ENCODE results near the gene SLC12A4. TPM values are rescaled to one million over a fixed set of nuclear protein-coding genes. Genes with fewer than 3 reads are reported as not detected.

The SLC12A4 gene
- total and polyA plus RNA-seq, 2 of the 13 experiments (the other 11 are each of a cell fraction or from before 2014, with no cell fraction given): 65.1 to 84.3 TPM

GRCh38 chr16:67968400-67969253, at the start of gene SLC12A4 (continued):
- TF ChIP-seq ATF7-NPFF (CRISPR knock-in tag; IDR thresholded peaks at IDR 0.05; ENCODE audit: low read depth) (peak; percentile 78), ZFYVE20 (CRISPR knock-in tag; IDR thresholded peaks at IDR 0.05; ENCODE audit: borderline replicate concordance, low read depth) (no peak), SP4 (CRISPR knock-in tag; IDR thresholded peaks at IDR 0.05) (peak; percentile 99), ZNF672 (CRISPR knock-in tag; IDR thresholded peaks at IDR 0.05) (no peak), RARA (CRISPR knock-in tag; IDR thresholded peaks at IDR 0.05) (peak; percentile 47; the same call in 1 of the 2 replicates), FOXJ3 (CRISPR knock-in tag; IDR thresholded peaks at IDR 0.05; ENCODE audit: borderline replicate concordance) (no peak), GABPB1 (CRISPR knock-in tag; IDR thresholded peaks at IDR 0.05) (peak; percentile 92), ZNF382 (CRISPR knock-in tag; IDR thresholded peaks at IDR 0.05; ENCODE audit: borderline replicate concordance) (no peak), HOXA9 (CRISPR knock-in tag; IDR thresholded peaks at IDR 0.05; ENCODE audit: borderline replicate concordance) (peak; percentile 70; the same call in 1 of the 2 replicates), TCF7L2 (IDR thresholded peaks at IDR 0.05; ENCODE audit: low read depth, low read length) (no peak), MLX (CRISPR knock-in tag; IDR thresholded peaks at IDR 0.05) (0 out of 2 replicates have a peak, but pooled peaks have one; percentile 32), IRX3 (CRISPR knock-in tag; IDR thresholded peaks at IDR 0.05; ENCODE audit: borderline replicate concordance, low read depth) (peak; percentile 47; the same call in 1 of the 2 replicates), MAFF (IDR thresholded peaks at IDR 0.05; ENCODE audit: low read depth, low read length) (no peak), ZNF503 (CRISPR knock-in tag; IDR thresholded peaks at IDR 0.05) (peak; percentile 44; the same call in 1 of the 2 replicates), RFX1 (IDR thresholded peaks at IDR 0.05) (no peak), GTF3A (CRISPR knock-in tag; conservative IDR thresholded peaks at IDR 0.05) (0 out of 2 replicates have a peak, but pooled peaks have one; percentile 61), SMC3 (IDR thresholded peaks at IDR 0.05; ENCODE audit: low read length) (no peak), ONECUT2 (CRISPR knock-in tag; IDR thresholded peaks at IDR 0.05) (no peak), ZNF224 (CRISPR knock-in tag; IDR thresholded peaks at IDR 0.05) (peak; percentile 86; the same call in 1 of the 2 replicates), IRF9 (CRISPR knock-in tag; IDR thresholded peaks at IDR 0.05; ENCODE audit: borderline replicate concordance) (no peak), DMTF1 (CRISPR knock-in tag; IDR thresholded peaks at IDR 0.05) (no peak)
- TF ChIP-seq, protein P1, sequence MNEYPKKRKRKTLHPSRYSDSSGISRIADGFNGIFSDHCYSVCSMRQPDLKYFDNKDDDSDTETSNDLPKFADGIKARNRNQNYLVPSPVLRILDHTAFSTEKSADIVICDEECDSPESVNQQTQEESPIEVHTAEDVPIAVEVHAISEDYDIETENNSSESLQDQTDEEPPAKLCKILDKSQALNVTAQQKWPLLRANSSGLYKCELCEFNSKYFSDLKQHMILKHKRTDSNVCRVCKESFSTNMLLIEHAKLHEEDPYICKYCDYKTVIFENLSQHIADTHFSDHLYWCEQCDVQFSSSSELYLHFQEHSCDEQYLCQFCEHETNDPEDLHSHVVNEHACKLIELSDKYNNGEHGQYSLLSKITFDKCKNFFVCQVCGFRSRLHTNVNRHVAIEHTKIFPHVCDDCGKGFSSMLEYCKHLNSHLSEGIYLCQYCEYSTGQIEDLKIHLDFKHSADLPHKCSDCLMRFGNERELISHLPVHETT (CRISPR knock-in tag; conservative IDR thresholded peaks at IDR 0.05): peak; percentile 89
